Umbilical cord (tissue), 2 donors: ENCODE measurements around the gene RGS6. TPM values are rescaled to one million over a fixed set of nuclear protein-coding genes. Genes with fewer than 3 reads are reported as not detected.
A peak's percentile ranks its signal among the peaks of the same experiment; 100 is the strongest.

Source experiments
- DNase-seq: peaks from one replicate; pipeline ENCODE4 v3.0.0-alpha.2; 2015; ENCODE audit warnings: low spot score
- total RNA-seq: library from RNA; depleted of rRNA; stranded (reverse); fragments of >200 nt; gene quantifications from one replicate; pipeline ENCODE4 v1.2.3, GENCODE V29; 2014; ENCODE audit warnings: low replicate concordance; ENCODE audit not compliant: insufficient read depth

The RGS6 gene
- total RNA-seq, 1 donor from 2014 or later: 4.3 TPM

DNA sequence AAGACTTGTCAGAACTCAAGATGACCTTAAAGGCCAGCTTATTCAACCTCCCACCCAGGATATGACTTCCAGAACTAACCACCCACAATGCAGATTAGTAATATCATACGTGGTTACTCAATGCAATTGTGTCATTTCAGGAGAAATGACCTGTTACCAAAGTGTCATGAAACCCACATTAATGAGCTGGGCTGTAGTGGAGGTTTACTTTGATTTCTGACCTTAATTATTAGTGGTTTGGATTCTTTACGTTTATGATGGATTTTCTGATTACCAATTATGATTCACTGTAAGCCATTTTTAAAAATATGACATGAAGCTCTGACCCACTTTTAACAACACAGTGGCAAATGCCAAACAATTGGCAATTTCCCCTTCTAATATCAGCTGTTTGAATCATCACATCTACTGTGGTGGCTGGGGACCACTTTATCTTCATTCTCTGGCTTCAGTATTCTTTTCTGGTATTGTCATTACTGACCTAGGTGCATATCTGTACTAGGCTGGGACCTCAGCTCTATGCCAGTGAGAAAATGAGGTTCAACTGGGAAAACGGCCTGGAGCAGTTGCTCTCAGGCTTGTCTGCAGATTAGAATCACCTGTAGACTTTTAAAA is 223.3 kb downstream of the RGS6 start:
- DNase-seq: no peak

DNA sequence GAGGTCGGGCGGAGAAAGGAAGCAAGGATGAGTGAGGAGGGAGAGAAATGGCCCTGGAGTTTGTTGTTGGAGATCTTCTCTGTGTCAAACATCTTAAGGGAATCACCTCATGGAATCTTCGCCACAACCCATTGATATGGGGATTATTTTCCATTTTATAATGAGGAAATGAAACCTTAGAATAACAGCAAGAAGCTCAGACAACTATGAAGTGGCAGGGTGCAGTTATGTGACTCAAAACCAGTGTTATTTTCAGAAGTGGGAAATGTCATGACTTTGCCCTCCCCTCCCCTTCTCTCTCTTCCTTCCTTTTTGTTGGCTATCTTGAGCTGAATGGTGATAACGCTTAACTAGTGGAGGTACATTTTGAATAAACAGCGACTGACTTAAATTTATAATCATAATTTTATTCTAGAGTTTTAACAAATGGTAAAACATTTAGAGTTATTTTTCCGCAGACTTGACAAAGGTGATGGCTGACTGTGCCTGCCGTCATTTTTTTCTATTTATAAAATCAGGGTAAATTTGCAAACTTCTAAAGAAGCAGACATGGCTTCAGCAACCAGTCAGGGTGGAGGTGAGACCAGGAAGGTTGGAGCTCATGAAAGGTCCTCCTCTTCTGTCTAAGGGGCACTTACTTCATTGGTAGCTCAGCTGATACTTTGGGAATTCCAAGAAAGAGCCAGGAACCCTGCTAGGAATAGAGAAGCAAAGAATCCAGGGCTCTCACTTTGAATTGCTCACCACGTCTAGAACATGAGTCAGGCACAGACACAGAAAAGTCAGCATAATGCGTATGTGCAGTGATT is 232.4 kb downstream of the RGS6 start:
- DNase-seq: no peak

DNA sequence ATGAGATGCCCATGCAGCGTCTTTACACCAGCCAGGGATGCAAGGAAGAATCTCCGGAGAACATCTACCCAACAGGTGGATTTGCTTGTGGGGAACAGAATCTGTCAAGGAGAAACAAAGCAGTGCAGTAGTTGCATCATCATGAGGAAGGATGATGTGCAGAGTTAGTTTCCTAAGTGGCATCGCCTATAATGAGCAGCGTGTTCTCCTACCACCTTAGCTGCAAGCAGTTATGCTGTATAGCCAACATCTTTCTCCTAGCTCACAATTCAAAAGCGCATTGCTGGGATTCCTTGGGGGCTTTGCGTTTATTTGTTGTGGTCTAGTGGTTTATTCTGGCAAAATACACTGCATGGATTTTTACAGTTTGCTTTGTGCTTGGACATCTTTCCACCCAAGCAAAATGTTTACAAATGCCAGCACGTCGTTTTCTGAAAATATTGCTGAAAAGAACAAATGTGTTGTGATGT is 233.0 kb downstream of the RGS6 start:
- no peak for DNase-seq

DNA sequence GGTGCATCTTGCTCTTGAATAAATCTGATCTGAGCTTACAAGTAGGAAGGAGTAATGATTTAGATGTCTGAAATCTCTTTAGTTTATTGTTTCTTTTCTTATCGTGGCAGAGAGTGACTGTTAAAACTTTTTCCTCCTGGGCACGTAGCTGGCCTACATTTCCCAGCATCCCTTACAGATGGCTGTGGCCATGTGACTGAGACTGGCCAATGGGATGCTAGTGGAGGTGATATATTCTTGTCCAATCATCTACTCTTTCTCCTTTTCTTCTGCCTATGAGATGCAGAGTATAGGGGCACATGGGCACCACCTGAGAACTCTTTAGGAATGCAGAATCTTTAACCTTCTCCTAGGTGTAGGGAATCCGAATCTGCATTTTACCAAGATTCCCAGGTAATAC is 237.3 kb downstream of the RGS6 start:
- no peak for DNase-seq

DNA sequence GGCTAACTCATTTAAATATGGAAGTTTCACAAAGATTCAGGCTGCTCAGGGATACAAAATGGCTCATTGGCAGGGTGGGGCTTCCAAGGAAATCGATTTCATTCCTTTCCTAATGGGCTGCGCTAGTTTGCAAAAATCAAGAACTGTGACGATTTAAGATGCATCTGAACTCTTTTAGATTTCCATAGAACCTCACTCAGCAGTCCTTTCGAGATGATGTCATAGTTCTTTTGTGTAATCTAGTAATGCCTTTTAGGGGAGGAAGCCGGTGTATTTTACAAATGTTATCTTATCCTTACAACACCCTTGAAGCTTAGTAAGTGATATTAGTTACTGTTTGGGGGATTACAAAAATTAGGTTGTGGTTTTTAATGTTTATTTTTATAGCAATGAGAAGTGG is 239.8 kb downstream of the RGS6 start:
- no peak for DNase-seq

DNA sequence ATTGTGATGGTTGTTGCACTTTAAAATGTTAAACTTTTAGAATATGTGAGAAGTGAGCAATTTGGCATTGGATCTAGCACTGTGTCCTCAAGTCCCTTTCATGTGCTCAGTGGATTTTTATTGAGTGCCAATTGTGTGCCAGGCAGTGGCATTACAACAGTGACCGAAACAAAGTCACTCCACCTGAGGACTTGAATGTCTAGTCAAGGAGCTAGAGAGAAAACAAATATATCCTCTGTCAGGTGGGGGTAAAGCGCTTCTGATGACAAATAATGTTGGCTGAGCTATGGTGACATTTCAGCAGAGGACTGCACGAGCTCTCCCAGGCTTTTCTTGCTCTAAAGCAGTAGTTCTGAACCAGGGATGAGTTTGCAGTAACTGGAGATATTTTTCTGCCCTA is 240.4 kb downstream of the RGS6 start:
- no peak for DNase-seq

DNA sequence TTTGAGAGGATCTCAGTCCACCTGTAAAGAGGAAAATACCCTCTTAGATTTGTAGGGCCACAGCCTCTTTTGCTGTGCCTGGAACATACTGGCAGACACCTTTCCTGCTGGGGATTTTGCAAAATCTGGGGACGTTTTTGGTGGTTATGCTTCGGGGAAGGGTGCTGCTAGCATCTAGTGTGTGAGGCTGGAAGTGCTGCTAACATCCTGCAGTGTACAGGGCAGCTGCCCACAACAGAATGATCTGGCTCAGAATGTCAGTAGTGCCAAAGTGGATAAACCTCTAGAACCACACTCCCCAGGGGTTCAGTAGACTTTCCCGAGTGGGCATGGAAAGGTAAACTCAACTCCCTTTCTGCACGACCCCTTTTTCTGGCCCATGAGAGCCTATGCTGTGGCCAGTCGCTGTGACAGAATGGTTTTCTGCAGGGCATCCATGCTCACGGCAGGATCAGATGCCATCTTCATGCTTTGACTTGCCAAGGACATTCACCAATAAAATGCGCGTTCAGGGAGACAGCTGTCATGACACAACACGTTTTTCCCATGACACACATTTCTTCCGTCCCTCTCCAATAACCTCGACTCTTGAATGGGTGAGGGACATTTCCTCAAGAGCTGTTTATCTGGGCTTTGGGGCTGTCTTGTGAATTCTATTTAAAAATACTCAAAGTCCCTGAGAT is 240.9 kb downstream of the RGS6 start:
- no peak for DNase-seq

DNA sequence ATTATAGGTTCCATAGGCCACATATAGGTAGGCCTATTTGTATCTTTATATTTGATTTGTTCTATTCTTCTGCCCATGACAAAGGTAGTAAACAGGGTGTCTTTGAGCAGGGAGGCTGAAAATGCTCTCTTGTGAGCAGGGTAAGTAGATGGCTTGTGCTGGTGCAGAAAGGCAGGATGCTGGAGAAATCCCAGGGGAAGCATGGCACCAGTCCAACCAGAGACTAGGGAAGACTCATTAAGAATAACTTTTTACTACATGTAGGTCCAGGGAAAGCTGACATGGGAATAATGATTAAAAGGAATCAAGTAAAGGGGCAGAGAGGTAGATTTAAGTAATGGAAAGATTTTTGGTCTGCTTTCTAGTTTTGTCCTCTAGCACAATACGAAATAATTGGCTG is 245.0 kb downstream of the RGS6 start:
- no peak for DNase-seq

DNA sequence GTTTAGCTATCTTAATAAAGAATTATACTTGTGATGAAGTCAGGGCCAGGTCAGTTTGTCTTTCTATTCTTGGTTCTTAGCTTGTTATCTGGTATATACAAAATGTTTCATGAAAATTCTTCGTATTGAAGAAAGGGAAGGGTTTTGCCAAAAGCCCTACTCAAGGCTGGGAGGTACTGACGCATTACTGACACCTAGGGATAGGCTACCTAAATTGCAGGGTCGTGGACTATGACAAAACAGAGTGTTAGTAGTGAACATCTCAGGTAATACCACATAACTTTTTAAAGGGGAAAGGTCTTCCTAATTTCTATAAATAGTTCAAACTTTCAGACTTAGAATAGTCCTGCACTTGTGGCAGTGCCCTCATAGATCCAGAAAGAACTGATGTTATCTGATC is 246.3 kb downstream of the RGS6 start:
- DNase-seq: no peak

DNA sequence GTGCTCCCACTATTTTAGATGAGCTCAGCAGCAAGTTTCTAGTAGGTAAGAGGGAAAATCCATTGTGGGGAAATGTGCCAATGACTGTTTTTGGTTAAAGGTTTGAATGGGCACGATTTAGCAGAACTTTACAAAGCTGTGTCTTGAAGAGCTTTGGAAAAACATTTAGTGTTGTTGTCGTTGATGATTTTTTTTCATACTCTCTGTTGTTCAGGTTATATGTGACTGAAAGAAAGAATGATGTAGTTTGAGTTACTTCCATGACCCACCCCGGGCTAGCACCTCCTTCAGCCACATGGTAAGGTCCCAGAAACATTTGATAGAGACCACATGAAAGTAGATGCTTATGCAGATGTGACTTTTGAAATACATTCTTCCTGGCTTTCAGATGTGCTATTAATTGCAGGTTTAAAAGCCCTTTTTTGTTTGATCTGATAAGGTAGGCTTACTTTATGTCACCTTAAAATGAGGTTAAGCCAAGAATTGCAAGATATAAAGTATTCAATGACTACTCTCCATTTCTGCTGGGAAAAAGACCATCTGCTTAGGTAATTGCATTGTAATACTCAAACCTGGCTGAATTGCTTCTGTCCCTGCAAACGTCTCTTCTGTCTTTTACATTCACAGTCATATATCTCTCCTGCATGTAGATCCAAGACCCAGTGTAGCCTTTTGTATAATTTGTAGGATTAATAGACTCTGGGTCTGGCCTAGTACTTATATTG is 250.6 kb downstream of the RGS6 start:
- no peak for DNase-seq

DNA sequence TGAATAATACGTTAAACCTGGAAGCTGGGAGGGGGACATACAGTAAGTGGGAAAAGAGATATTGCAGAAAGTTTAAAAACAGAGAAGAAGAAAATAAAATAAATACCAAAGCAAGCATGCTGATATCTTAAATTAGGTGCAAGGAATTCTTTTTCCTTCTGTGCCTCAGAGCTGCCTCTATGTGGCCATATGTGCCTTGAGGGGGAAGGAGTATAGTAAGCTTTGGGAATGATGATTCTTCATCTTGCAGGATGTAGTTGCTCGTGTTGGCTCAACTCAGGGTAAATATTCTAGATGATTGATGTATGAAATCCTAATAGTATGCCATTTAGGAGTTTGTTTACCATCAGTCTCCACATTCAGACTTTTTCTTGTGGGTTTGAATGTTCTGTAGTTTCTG is 251.4 kb downstream of the RGS6 start:
- no peak for DNase-seq

DNA sequence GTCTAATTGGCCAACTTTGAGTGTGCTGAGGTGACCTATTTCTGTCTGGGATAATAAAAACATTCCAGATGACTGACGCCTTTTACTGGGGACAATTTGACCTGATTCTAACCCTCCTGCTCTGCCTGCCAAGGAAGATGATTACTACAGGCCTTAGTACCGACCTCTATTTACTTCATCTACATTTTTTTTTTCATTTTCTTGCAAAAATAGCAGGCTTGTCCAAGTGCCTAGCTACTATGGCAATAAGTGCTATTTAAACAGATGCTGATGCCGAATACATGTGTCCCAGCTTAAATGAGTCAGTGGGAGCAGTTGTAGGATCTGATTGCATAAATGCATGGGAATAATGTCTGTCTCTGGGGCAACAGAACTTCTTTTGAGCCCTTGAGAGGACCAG is 254.3 kb downstream of the RGS6 start:
- DNase-seq: peak; percentile 24

DNA sequence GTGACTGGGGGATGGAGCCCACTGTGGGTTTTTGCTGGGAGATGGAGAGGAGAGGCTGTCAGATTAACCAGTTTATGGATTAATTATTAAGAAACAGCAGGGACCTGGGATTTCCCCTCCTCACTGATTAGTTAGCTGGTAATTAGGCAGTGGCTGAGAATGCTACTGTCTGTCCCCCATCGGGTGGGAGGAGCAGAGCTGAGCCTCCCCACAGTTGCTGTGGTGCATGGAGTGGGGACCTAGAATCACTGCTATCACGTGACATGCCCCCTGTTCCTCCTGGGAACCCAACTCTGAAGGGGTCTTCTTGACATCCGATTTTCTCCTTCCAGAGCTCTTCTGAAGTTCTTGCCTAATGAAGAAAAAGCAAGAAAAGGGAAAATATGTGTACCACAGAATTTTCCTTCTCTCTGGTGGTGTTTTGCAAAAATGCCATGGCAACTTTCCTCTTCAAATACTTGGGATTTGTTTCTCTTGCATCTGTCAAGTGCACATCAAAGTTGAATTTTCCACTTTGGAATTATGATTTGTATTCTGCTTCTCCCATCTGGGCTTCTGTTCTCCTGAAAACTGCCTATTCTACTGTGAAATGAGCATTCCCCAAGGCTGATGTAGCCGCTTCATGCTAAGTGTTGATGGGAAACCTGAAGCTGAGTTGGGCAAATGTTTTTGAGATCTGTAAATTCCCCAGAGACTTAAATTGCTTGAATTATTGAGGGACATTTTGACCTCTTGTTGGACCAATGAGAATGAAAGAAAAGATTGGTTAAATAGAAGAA is 264.2 kb downstream of the RGS6 start:
- DNase-seq: no peak

DNA sequence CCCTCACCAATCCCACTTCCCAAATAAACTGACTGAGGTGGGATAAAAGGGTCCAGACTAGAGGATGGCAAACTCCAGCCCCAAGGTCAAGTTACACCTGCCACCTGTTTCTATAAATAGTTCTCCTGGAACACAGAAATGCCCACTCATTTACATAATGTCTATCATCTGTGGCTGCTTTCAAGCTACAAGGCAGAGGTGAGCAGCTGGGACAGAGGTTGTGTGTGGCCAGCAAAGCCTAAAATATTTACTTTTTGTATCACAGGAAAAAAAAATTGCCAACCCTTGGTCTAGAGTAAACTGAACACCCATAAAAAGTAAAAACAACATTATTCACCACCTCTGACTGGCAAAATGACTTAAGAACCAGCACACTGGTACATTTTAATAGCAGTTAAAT is 269.4 kb downstream of the RGS6 start:
- DNase-seq: no peak

DNA sequence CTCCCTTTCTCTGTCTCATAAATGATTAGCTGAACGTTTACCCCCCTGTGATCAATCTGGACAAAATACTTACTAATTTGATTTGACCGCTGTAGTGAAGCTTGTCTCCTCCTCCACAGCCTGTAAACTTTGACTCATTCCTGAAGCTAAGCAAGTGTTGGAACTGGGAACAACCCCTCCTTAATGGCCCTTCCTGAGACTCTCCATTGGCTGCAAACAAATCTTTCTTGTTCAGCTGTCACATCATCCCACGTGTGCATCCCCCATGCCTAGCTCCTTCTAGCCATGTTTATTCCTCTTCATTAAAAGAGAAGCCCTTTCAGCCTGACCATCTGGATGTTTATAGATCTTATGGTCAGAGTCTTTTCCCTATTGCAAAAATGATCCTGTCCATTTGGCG is 281.2 kb downstream of the RGS6 start:
- no peak for DNase-seq

DNA sequence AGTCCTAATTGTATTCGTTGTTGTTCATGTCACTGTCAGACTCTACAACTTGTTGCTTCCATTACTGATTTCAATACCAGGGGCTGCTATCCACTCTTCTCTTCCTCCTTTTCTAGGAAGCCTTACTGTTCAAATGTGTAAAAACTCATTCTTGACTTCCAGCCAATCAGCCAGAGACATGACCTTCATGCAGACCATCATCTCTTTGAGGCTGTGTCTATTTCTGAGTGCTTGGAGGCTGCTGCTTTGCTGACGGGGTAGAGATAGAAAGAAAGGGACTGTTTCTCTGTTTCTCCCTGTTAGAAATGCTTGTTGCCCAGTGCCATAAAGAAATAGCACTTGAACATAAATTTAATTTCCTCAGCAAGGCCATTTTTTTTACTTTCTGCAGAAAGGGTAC is 282.9 kb downstream of the RGS6 start:
- no peak for DNase-seq

DNA sequence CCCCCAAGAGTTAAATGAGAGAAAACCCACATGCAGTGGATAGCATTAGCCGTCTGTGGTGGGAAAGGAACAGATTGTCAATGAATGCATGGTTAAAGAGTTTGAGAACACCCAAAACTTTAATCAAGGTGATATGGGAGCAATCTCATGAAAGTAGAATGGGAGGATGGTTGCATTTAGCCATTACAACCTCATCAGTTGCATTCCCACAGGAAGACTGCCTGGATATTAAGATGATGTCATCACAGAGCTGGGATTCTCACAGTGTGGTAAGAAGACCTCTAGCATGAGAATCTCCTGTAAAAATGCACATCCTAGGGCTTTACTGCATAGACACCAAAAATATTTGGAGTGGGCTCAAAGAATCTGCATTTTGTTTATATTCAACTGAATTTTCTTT is 284.9 kb downstream of the RGS6 start:
- DNase-seq: no peak

DNA sequence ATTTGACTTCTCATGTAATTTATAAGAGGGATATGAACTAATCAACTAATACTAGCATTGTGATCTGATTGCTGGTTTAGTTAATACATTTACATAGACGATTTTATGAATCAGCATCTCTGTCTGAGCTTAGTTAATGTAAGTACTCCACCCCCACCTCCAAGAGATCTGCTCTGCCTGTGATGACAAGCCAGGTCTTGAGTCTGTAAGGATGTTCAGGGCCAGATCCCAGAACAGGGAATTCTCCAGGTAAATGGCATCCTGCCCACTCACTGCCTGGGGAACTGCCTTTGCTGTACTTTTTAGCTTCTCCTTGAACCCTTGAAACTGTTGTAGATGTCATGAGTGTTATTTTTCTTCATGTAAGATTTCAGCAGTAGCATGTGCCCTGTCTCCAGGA is 289.8 kb downstream of the RGS6 start:
- DNase-seq: no peak

DNA sequence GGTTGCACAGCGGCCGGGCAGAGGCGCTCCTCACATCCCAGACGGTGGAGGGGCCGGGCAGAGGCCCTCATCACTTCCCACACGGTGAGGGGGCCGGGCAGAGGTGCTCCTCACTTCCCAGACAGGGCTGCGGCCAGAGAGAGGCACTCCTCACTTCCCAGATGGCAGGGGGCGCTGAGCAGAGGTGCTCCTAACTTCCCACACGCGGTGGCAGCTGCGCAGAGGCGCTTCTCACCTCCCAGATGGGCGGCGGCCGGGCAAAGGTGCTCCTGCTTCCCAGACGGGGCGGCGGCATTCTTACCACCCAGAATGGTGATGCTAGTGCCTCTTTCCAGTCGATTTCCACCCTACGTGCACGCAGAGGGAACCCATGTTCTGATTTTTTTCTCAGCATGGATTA is 304.4 kb downstream of the RGS6 start:
- DNase-seq: no peak

DNA sequence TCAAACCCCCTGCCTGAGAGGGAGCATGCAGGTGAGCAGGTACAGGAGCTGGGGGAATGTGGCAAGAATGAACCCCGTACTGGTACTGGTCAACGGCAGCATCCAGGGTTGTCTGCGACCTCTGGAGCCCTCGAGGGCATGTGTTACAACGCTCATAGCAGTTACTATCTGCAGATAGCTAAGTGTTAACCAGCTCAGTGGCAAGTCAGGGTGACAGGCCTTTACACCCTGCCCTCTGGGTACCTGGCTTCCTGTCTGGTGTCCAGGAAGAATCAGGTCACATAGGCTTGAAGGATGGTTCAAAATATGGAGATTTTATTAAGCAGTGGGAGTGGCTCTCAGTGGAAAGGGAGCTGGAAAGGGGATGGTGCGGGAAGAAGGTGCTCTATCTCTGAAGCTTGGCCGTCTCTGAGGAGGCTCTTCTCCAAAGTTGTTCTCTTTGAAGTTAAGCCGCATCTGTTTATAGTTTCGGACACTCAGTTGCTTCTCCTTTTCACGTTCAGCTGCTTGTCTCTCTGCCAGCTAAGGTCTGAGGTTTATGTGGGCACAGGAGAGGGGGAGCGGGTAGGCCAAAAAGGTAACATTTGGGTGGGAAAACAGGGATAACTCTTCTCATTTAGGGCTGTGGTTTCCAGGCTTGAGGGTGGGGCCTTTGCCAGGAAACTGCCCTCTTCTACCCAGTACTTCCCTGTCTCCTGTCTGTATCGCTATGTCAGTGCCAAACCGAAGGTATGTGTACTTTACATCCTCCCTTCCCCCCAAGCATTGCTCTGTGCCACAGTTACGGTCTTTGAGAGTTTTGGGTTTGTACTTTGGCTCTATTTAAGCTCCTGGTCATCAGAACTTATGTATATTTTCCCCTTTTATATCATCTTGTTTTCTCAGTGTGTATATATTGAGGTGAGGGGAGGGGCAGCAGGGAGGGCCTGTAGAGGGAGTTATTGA is 305.8 kb downstream of the RGS6 start:
- DNase-seq: no peak
